GM10266 (cell line): ENCODE results near the gene SIAE.

Source experiments
- DNase-seq: peaks from one replicate; pipeline ENCODE4 v3.0.0; 2012; ENCODE audit errors: extremely low spot score
- TF ChIP-seq, protein P1 (sequence below): IDR thresholded peaks from 2 replicates; pipeline ENCODE4 v1.5.1; 2012; ENCODE audit warnings: mild to moderate bottlenecking, low read depth; ENCODE audit not compliant: control insufficient read depth, insufficient read depth; ENCODE audit errors: missing control alignments

SIAE gene

DNA sequence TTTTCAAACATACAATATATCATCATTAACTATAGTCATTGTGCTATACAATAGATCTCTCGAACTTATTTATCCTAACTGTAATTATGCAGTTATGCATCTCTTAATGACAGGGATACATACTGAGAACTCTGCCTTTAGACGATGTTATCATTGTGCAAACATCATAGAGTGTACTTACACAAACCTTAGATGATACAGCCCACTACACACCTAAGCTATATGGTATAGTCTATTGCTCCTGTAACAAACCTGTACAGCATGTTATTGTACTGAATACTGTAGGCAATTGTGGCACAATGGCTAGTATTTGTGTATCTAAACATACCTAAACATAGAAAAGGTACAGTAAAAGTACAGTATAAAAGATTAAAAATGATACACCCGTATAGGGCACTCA is 38.9 kb upstream of the SIAE start:
- no peak for DNase-seq
- TF ChIP-seq, protein P1, sequence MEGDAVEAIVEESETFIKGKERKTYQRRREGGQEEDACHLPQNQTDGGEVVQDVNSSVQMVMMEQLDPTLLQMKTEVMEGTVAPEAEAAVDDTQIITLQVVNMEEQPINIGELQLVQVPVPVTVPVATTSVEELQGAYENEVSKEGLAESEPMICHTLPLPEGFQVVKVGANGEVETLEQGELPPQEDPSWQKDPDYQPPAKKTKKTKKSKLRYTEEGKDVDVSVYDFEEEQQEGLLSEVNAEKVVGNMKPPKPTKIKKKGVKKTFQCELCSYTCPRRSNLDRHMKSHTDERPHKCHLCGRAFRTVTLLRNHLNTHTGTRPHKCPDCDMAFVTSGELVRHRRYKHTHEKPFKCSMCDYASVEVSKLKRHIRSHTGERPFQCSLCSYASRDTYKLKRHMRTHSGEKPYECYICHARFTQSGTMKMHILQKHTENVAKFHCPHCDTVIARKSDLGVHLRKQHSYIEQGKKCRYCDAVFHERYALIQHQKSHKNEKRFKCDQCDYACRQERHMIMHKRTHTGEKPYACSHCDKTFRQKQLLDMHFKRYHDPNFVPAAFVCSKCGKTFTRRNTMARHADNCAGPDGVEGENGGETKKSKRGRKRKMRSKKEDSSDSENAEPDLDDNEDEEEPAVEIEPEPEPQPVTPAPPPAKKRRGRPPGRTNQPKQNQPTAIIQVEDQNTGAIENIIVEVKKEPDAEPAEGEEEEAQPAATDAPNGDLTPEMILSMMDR: no peak

DNA sequence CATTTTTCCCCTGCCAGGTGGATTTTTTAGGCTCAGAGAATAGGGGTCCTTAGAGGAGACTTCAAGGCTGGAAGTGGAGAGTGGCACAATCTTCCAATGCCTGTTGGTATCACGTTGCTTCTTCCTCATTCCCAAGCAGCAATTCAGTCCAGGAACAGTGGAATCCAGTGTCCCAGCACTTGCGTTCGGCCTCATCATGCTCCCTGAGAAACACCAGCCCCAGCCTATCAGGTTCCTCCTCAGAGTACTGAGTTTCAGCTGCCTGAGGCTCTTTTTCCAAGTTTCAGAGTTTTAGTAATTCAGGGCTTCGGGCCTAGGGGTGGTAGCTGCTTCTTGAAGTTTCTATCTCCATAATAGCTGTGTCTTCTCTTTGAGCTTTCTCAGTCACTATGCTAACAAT is 34.3 kb upstream of the SIAE start:
- DNase-seq: no peak
- TF ChIP-seq, protein P1: no peak

DNA sequence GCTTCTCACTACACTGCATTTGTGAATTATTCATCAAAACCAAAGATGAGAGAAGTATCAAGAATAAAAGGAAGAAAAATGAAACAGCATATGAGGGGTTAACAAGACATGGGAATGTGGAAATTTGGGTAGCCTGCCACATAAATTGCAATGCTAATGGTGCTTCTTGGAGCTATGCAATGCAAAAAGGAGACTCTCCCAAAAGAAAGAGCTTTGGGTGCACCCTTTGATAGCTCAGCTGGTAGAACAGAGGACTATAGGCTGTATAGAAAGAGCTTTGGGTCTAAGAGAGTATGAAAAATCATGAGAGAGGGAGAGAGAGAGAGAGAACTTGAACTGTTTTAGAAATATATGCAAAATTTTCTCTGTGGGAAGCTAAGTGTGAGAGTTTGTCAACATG is 26.5 kb upstream of the SIAE start:
- no peak for DNase-seq
- TF ChIP-seq, protein P1: no peak

DNA sequence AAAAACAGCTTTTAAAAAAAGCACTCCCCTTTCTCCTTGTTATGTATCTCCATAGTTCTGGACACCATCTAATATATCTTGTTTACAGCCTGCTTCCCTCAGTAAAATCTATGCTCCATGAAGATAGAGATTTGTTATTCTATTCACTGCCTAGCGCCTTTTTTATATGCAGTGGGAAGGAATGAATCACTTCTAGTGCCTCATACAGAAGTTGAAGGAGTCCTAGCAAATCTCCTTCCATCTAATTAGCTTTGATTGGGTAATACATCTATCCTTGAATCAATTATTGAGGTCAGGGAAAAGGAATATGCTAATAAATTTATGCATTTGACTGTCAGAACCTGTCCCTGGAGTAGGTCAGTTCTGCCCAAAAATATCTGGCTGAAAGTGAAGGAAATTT is 26.0 kb upstream of the SIAE start:
- no peak for DNase-seq
- TF ChIP-seq, protein P1: no peak

DNA sequence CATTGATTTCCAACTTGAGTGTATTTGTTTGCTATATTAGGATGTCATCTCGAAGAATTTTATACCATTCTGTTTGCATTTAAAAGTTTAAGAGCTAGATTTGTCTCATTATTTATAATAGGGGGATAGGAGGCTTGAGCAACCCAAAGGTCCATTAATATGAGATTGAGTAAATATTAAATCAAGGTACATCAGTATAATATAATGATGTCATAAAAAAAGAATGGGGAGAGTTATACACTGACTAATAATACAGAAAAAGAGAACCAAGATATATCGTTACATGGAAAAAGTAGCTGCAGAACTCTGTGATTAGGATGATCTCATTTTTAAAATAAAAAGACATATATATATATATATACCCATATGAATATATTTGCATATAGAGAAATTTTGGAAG is 19.6 kb upstream of the SIAE start:
- no peak for DNase-seq
- TF ChIP-seq, protein P1: no peak

DNA sequence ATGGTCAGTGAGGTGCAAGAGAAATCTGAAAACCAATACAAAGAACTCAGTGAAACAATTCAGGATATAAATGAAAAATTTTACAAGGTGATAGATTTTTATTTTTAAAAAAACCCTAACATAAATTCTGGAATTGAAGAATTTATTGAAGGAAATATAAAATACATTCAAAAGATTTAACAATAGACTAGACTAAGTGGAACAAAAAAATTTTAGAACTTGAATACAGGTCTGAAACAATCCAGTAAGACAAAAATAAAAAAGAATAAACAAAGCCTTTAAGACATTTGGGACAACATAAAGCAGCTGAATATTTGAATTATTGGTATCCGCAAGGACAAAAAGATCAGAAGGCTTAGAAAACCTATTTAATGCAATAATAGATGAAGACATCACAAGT is 8.9 kb upstream of the SIAE start:
- TF ChIP-seq, protein P1: no peak
- DNase-seq: no peak

DNA sequence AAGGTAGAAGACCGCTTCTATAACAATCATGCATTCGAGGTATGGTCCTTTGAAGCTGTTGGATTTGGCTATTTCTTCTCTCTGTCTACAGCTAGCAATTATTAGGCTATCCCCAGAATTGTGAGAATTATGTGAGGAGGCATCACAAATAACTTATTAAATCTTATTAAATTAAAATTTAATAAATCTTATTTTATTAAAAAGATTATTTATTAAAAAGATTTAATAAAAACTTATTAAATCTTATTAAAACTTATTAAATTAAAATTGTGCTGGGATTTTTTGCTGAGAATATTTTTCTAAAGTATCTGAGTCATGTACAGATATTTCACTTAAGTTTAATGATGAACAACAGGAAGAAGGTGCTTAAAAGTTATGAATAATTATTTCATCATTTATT is 7.9 kb upstream of the SIAE start:
- DNase-seq: no peak
- TF ChIP-seq, protein P1: no peak
